IPS-NIHi7 (cell line): Measurements from ENCODE around the gene YTHDC2.

Experiments
- DNase-seq: peaks from one replicate; pipeline ENCODE4 v3.0.0; 2012; ENCODE audit warnings: mixed read lengths; ENCODE audit errors: extremely low spot score

The YTHDC2 gene

GRCh38 chr5:113513384-113514288, at the start of gene YTHDC2:
YTHDC2 (plus strand) TSS chr5:113513694; CDS start chr5:113513896, 202 bp downstream.
- DNase-seq: peak; percentile 85

- DNase-seq: no peak
These were observed 39.3 kb upstream of the YTHDC2 start for GRCh38 chr5:113474100-113474728.

- DNase-seq: no peak
These were observed 34.8 kb upstream of the YTHDC2 start for GRCh38 chr5:113478691-113479090.

- DNase-seq: no peak
These were observed 33.3 kb upstream of the YTHDC2 start for GRCh38 chr5:113480243-113480642.

GRCh38 chr5:113487416-113487780, 26.1 kb upstream of the YTHDC2 start:
- DNase-seq: peak; percentile 49

- DNase-seq: peak; percentile 95
These were observed 25.5 kb upstream of the YTHDC2 start, which contains the start of gene MCC for GRCh38 chr5:113487781-113488644. MCC (minus strand) TSS chr5:113488453.

- DNase-seq: no peak
These were observed 24.8 kb upstream of the YTHDC2 start for GRCh38 chr5:113488645-113489184.

- DNase-seq: no peak
These were observed 24.2 kb upstream of the YTHDC2 start for GRCh38 chr5:113489299-113489698.

- no peak for DNase-seq
These were observed 23.2 kb upstream of the YTHDC2 start for GRCh38 chr5:113490317-113490716.

- no peak for DNase-seq
These were observed 22.5 kb upstream of the YTHDC2 start for GRCh38 chr5:113491022-113491421.

GRCh38 chr5:113493446-113493845, 20.0 kb upstream of the YTHDC2 start:
- no peak for DNase-seq

- no peak for DNase-seq
These were observed 18.1 kb upstream of the YTHDC2 start for GRCh38 chr5:113495422-113495841.

GRCh38 chr5:113502073-113502472, 11.4 kb upstream of the YTHDC2 start:
- DNase-seq: no peak

GRCh38 chr5:113503146-113503545, 10.3 kb upstream of the YTHDC2 start:
- DNase-seq: no peak

- DNase-seq: no peak
These were observed 8.3 kb upstream of the YTHDC2 start for GRCh38 chr5:113505181-113505580.

GRCh38 chr5:113507601-113508000, 5.9 kb upstream of the YTHDC2 start:
- no peak for DNase-seq

- no peak for DNase-seq
These were observed 4.7 kb upstream of the YTHDC2 start for GRCh38 chr5:113508756-113509155.

GRCh38 chr5:113510836-113511451, 2.5 kb upstream of the YTHDC2 start:
- DNase-seq: no peak

GRCh38 chr5:113512341-113512740, 1.2 kb upstream of the YTHDC2 start:
- no peak for DNase-seq

- no peak for DNase-seq
These were observed 768 bp downstream of the YTHDC2 start for GRCh38 chr5:113514289-113514635.

GRCh38 chr5:113518884-113519283, 5.4 kb downstream of the YTHDC2 start:
- DNase-seq: no peak
